ENCODE measurements around the gene KNSTRN. TPM values are rescaled to one million over a fixed set of nuclear protein-coding genes. Genes with fewer than 3 reads are reported as not detected.
A peak's percentile ranks its signal among the peaks of the same experiment; 100 is the strongest.

The KNSTRN gene
- total and polyA plus RNA-seq, 2 of the 13 experiments (the other 11 are each of a cell fraction or from before 2014, with no cell fraction given), result 20.3 to 62.3 TPM

GRCh38 chr15:40441565-40442531, 59.3 kb downstream of the KNSTRN start (continued):
- TF ChIP-seq PATZ1 (CRISPR knock-in tag; IDR thresholded peaks at IDR 0.05) (peak; percentile 72; the same call in 1 of the 2 replicates), AKAP8 (CRISPR knock-in tag; IDR thresholded peaks at IDR 0.05) (no peak), ZUFSP (CRISPR knock-in tag; IDR thresholded peaks at IDR 0.05; ENCODE audit: borderline replicate concordance) (no peak), JUN (CRISPR knock-in tag; IDR thresholded peaks at IDR 0.05) (no peak), ZBTB40 (IDR thresholded peaks at IDR 0.05) (no peak), ZBTB40 (CRISPR knock-in tag; IDR thresholded peaks at IDR 0.05) (no peak), ZFAT (CRISPR knock-in tag; conservative IDR thresholded peaks at IDR 0.05) (no peak), PHF21A (CRISPR knock-in tag; IDR thresholded peaks at IDR 0.05) (peak; percentile 40; the same call in 1 of the 2 replicates), SRF (IDR thresholded peaks at IDR 0.05; ENCODE audit: low read depth, low read length) (no peak), EHMT2 (IDR thresholded peaks at IDR 0.05; ENCODE audit: borderline replicate concordance, low read depth, low read length) (no peak), SRY (CRISPR knock-in tag; IDR thresholded peaks at IDR 0.05) (no peak), NKX3-1 (CRISPR knock-in tag; IDR thresholded peaks at IDR 0.05) (no peak), MTA1 (CRISPR knock-in tag; IDR thresholded peaks at IDR 0.05; ENCODE audit: borderline replicate concordance) (peak; percentile 53; the same call in 1 of the 2 replicates), TAF1 (CRISPR knock-in tag; IDR thresholded peaks at IDR 0.05) (no peak)
